ENCODE measurements around the gene LYST.
"Not testable (repeated sequence)": the region's sequence is repeated elsewhere in the genome, so short reads cannot be mapped to it uniquely, and the experiment has no call there.

Gene LYST

GRCh38 chr1:235817101-235817728, 49.5 kb downstream of the LYST start:
- DNase-seq: no peak

- no peak for DNase-seq
Observed at GRCh38 chr1:235809688-235810397, 56.9 kb downstream of the LYST start.

GRCh38 chr1:235808223-235808622, 58.5 kb downstream of the LYST start:
- no peak for DNase-seq

GRCh38 chr1:235806123-235806522, 60.6 kb downstream of the LYST start:
- DNase-seq: no peak

- no peak for DNase-seq
Observed at GRCh38 chr1:235802573-235803346, 63.9 kb downstream of the LYST start.

- no peak for DNase-seq
Observed at GRCh38 chr1:235799264-235799663, 67.4 kb downstream of the LYST start.

GRCh38 chr1:235791532-235792060, 75.1 kb downstream of the LYST start:
- no peak for DNase-seq

- DNase-seq: no peak
Observed at GRCh38 chr1:235790123-235790522, 76.6 kb downstream of the LYST start.

GRCh38 chr1:235786227-235786898, 80.3 kb downstream of the LYST start:
- DNase-seq: not testable (repeated sequence)

GRCh38 chr1:235784950-235785349, 81.8 kb downstream of the LYST start:
- no peak for DNase-seq

GRCh38 chr1:235783148-235783776, 83.4 kb downstream of the LYST start:
- peak; percentile 76 for DNase-seq

GRCh38 chr1:235782601-235783000, 84.1 kb downstream of the LYST start:
- DNase-seq: no peak

- no peak for DNase-seq
Observed at GRCh38 chr1:235781807-235782206, 84.9 kb downstream of the LYST start.

GRCh38 chr1:235779770-235780169, 86.9 kb downstream of the LYST start:
- no peak for DNase-seq

- DNase-seq: no peak
Observed at GRCh38 chr1:235776396-235776795, 90.3 kb downstream of the LYST start.

GRCh38 chr1:235775246-235775860, 91.4 kb downstream of the LYST start:
- no peak for DNase-seq

GRCh38 chr1:235767795-235768194, 98.9 kb downstream of the LYST start:
- no peak for DNase-seq

- DNase-seq: peak; percentile 48
Observed at GRCh38 chr1:235766794-235767285, 99.9 kb downstream of the LYST start.

- no peak for DNase-seq
Observed at GRCh38 chr1:235763962-235764361, 102.7 kb downstream of the LYST start.

GRCh38 chr1:235759336-235759735, 107.4 kb downstream of the LYST start:
- peak; percentile 84 for DNase-seq

GRCh38 chr1:235758931-235759330, 107.8 kb downstream of the LYST start:
- peak; percentile 97 for DNase-seq

- DNase-seq: no peak
Observed at GRCh38 chr1:235757587-235758096, 109.1 kb downstream of the LYST start.
